Peyer's patch (tissue), 4 donors: ENCODE data around the gene SNRNP25.
"Not testable (repeated sequence)": the region's sequence is repeated elsewhere in the genome, so short reads cannot be mapped to it uniquely, and the experiment has no call there.

Experiments
- CTCF ChIP-seq, 6 experiments: fragments of 450-650 bp in 4 of 6; fragments of 200-600 bp in 2 of 6; sonication (generic) in 1 of 6; IDR thresholded peaks; one replicate each; pipeline ENCODE4 v1.5.1; 2017 to 2019; ENCODE audit warnings: antibody characterized with exemption in 6 of 6, mild to moderate bottlenecking in 3 of 6, moderate library complexity in 1 of 6
- POLR2A ChIP-seq, 2 donors: fragments of 450-650 bp; IDR thresholded peaks; one replicate each; pipeline ENCODE4 v1.5.1; 2017; ENCODE audit warnings: antibody characterized with exemption in 2 of 2, mild to moderate bottlenecking in 2 of 2, moderate library complexity in 2 of 2

DNA sequence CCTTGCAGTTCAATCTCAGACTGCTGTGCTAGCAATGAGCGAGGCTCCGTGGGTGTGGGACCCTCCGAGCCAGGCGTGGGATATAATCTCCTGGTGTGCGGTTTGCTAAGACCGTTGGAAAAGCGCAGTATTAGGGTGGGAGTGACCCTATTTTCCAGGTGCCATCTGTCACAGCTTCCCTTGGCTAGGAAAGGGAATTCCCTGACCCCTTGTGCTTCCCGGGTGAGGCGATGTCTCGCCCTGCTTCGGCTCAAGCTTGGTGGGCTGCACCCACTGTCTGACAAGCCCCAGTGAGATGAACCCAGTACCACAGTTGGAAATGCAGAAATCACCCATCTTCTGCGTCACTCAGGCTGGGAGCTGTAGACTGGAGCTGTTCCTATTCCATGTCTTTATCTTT lies 32.7 kb upstream of the SNRNP25 start:
- not testable (repeated sequence) for TF ChIP-seq CTCF, POLR2A (IDR thresholded peaks at IDR 0.05)
